ENCODE data around the gene ZGPAT. TPM values are rescaled to one million over a fixed set of nuclear protein-coding genes. Genes with fewer than 3 reads are reported as not detected.

ZGPAT gene
- total and polyA plus RNA-seq, 9 donors, result 1.7 to 26.4 (median 18.9) TPM

DNA sequence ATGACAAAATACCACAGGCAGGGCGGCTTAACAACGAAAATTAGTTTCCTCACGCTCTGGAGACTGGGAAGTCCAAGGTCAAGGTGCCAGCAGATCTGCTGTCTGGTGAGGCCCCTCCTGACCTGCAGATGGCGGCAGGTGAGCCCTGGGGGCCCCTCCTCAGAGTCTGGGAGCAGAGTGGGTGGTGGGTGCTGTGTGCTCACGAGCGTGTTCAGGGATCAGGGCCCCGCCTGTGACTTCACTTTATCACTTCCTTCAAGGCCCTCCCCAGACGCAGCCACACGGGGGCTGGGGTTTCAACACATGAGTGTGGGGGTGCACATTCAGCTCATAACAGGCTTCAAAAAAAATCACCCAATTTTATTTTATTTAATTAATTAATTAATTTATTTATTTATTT lies 71.0 kb downstream of the ZGPAT start:
- Histone ChIP-seq H3K27ac (no peak overlapping the region), H3K36me3 (no peaks in the 10 kb centered on the region), H3K9me3 (no peaks in the 10 kb centered on the region), H3K4me1 (ENCODE audit: insufficient read depth) (peaks cover 7% of the 10 kb centered on the region), H3K4me3 (no peak overlapping the region), H3K27me3 (no peaks in the 10 kb centered on the region)
- WGBS, 3 donors, result 81 to 86% (median 85%) methylated on average over 9 of the region's 9 CpGs
- intact Hi-C loops (cut with DNase I), result loop anchor here in 2 of 4 donors (5.0 to 10.0 kb wide), 2 partner anchors 78 to 196 kb away; partner anchors contain the start of gene SAMD10 (in 1 of the 2)
- DNase-seq, result no peak
- no peak for TF ChIP-seq EP300 (IDR thresholded peaks at IDR 0.05)
- TF ChIP-seq, protein P1, sequence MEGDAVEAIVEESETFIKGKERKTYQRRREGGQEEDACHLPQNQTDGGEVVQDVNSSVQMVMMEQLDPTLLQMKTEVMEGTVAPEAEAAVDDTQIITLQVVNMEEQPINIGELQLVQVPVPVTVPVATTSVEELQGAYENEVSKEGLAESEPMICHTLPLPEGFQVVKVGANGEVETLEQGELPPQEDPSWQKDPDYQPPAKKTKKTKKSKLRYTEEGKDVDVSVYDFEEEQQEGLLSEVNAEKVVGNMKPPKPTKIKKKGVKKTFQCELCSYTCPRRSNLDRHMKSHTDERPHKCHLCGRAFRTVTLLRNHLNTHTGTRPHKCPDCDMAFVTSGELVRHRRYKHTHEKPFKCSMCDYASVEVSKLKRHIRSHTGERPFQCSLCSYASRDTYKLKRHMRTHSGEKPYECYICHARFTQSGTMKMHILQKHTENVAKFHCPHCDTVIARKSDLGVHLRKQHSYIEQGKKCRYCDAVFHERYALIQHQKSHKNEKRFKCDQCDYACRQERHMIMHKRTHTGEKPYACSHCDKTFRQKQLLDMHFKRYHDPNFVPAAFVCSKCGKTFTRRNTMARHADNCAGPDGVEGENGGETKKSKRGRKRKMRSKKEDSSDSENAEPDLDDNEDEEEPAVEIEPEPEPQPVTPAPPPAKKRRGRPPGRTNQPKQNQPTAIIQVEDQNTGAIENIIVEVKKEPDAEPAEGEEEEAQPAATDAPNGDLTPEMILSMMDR (IDR thresholded peaks at IDR 0.05), result no peak
- no peak for TF ChIP-seq POLR2A (IDR thresholded peaks at IDR 0.05)

DNA sequence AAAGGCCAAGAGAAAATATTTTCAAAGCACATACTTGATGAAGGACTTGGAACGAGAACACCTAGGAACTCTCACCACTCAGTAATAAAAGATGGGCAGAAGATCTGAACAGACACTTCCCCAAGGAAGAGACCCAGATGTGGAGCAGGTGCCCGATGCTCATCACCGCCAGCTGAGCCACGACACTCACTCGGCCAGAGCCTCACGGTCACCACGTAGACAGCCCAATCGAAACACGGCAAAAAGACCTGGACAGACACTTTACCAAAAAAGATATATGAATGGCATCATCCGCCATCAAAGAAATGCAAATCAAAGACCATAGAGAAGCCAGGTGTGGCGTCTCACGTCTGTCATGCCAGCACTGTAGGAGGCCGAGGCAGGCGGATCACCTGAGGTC lies 73.3 kb downstream of the ZGPAT start:
- H3K27me3 ChIP-seq, result no peaks in the 10 kb centered on the region
- H3K4me3 ChIP-seq, result no peak overlapping the region
- no peak overlapping the region for H3K27ac ChIP-seq
- H3K36me3 ChIP-seq, result no peaks in the 10 kb centered on the region
- H3K9me3 ChIP-seq, result no peaks in the 10 kb centered on the region
- no peaks in the 10 kb centered on the region for H3K4me1 ChIP-seq (ENCODE audit: insufficient read depth)
- WGBS, 3 donors, result 89 to 93% (median 91%) methylated on average over 14 of the region's 14 CpGs
- intact Hi-C loops (cut with DNase I), result loop anchor here in 2 of 4 donors (5.0 kb wide), 2 partner anchors 36 to 76 kb away; no protein-coding TSS in a partner anchor
- no peak for TF ChIP-seq EP300 (IDR thresholded peaks at IDR 0.05)
- TF ChIP-seq, protein P1 (IDR thresholded peaks at IDR 0.05), result no peak
- no peak for TF ChIP-seq POLR2A (IDR thresholded peaks at IDR 0.05)
- no peak for DNase-seq

DNA sequence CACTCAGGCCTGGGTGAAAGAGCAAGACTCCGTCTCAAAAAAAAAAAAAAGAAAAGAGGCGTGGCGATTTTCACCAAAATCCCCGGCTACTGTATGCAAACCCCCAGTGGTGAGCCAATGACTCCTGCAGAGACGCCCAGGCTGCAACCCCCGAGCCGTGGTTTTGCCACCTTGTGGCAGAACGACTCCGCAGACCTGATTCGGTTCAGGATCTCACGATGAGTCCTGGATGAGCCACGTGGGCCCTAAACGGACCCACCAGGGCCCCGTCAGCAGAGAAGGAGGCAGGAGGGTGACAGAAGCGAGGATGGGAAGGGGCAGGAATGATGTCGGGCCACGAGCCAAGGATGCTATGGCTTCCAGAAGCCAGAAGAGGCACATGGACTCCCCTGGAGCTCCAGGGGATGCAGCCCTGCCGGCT lies 74.2 kb downstream of the ZGPAT start:
- 77 to 78% (median 78%) methylated on average over 17 to 18 of the region's 18 CpGs for WGBS, 3 donors
- TF ChIP-seq EP300 (IDR thresholded peaks at IDR 0.05) (no peak), POLR2A (IDR thresholded peaks at IDR 0.05) (no peak)
- TF ChIP-seq, protein P1 (IDR thresholded peaks at IDR 0.05), result no peak
- no peaks in the 10 kb centered on the region for H3K27me3 ChIP-seq
- H3K4me1 ChIP-seq (ENCODE audit: insufficient read depth), result peaks cover 3% of the 10 kb centered on the region
- no peak overlapping the region for H3K4me3 ChIP-seq
- no peaks in the 10 kb centered on the region for H3K36me3 ChIP-seq
- no peaks in the 10 kb centered on the region for H3K9me3 ChIP-seq
- no peak overlapping the region for H3K27ac ChIP-seq
- DNase-seq, result no peak
- intact Hi-C loops (cut with DNase I), result loop anchor here in 2 of 4 donors (5.0 kb wide), 2 partner anchors 35 to 75 kb away; no protein-coding TSS in a partner anchor

DNA sequence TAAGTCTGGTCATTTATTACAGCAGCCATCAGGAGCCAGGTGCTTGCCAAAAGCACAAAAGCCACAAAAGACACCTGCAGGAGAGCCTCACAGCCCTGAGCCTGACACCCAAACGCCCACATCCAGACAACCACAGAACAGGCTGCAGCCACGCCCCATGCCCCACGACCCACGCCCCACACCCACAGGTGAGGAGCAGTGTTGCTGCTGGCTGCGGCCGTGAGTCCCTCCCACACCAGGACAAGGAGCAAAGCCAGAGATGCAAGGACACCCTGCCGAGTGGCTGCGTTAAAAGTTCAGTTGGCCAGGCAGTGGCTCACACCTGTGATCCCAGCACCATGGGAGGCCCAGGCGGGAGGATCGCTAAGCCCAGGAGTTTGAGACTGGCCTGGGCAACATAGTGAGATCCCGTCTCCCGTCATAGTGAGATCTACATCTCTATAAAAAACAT lies 74.7 kb downstream of the ZGPAT start:
- Histone ChIP-seq H3K9me3 (no peaks in the 10 kb centered on the region), H3K27ac (no peak overlapping the region), H3K4me3 (no peak overlapping the region), H3K4me1 (ENCODE audit: insufficient read depth) (peaks cover 6% of the 10 kb centered on the region), H3K27me3 (no peaks in the 10 kb centered on the region), H3K36me3 (no peaks in the 10 kb centered on the region)
- TF ChIP-seq EP300 (IDR thresholded peaks at IDR 0.05) (no peak), POLR2A (IDR thresholded peaks at IDR 0.05) (no peak)
- TF ChIP-seq, protein P1 (IDR thresholded peaks at IDR 0.05), result no peak
- DNase-seq, result no peak
- intact Hi-C loops (cut with DNase I), result loop anchor here in 2 of 4 donors (5.0 kb wide), 2 partner anchors 35 to 75 kb away; no protein-coding TSS in a partner anchor
- 84 to 85% (median 85%) methylated on average over 12 of the region's 12 CpGs for WGBS, 3 donors

Measured in ovary (tissue), 9 donors.